WERI-Rb-1 (cell line): ENCODE measurements around the gene FTO.

Source experiments
- DNase-seq: peaks from one replicate; pipeline ENCODE4 v3.0.0-alpha.2; 2020
- H3K27ac ChIP-seq: fragments of 250-450 bp; sonication (Bioruptor Pico); 2 replicates; pipeline ENCODE4 v1.5.1; 2020; ENCODE audit warnings: mild to moderate bottlenecking, moderate library complexity
- H3K27me3 ChIP-seq: fragments of 250-450 bp; sonication (Bioruptor Pico); 2 replicates; pipeline ENCODE4 v1.5.1; 2021; ENCODE audit warnings: mild to moderate bottlenecking, low read depth, moderate library complexity; ENCODE audit not compliant: insufficient read depth, severe bottlenecking
- H3K36me3 ChIP-seq: fragments of 250-450 bp; sonication (Bioruptor Pico); 2 replicates; pipeline ENCODE4 v1.5.1; 2020; ENCODE audit warnings: mild to moderate bottlenecking, moderate library complexity
- H3K4me3 ChIP-seq: 2 replicates; pipeline ENCODE4 v1.5.1; 2011; ENCODE audit warnings: low read depth, mild to moderate bottlenecking, control low read depth, low read length
- H3K9me3 ChIP-seq: fragments of 250-450 bp; sonication (Bioruptor Pico); 2 replicates; pipeline ENCODE4 v1.5.1; 2021; ENCODE audit warnings: mild to moderate bottlenecking, moderate library complexity; ENCODE audit not compliant: severe bottlenecking
- CTCF ChIP-seq: IDR thresholded peaks from 2 replicates; pipeline ENCODE4 v1.5.1; 2011; ENCODE audit warnings: low read depth, mild to moderate bottlenecking, control low read depth, inconsistent platforms, low read length

Gene FTO

GRCh38 chr16:53711390-53711789 is 7.4 kb downstream of the FTO start:
- Histone ChIP-seq H3K36me3 (no peaks in the 10 kb centered on the region), H3K27me3 (no peaks in the 10 kb centered on the region), H3K27ac (no peak overlapping the region), H3K4me3 (no peak overlapping the region), H3K9me3 (no peaks in the 10 kb centered on the region)
- no peak for DNase-seq
- no peak for TF ChIP-seq CTCF

- no peak for DNase-seq
- TF ChIP-seq CTCF: no peak
- H3K4me3 ChIP-seq: no peak overlapping the region
- no peaks in the 10 kb centered on the region for H3K36me3 ChIP-seq
- no peaks in the 10 kb centered on the region for H3K27me3 ChIP-seq
- no peaks in the 10 kb centered on the region for H3K9me3 ChIP-seq
- no peak overlapping the region for H3K27ac ChIP-seq
Observed at GRCh38 chr16:53712065-53712464, 8.1 kb downstream of the FTO start.

GRCh38 chr16:53713403-53714204 is 9.6 kb downstream of the FTO start:
- Histone ChIP-seq H3K4me3 (no peak overlapping the region), H3K9me3 (no peaks in the 10 kb centered on the region), H3K27me3 (no peaks in the 10 kb centered on the region), H3K36me3 (no peaks in the 10 kb centered on the region), H3K27ac (no peak overlapping the region)
- no peak for TF ChIP-seq CTCF
- no peak for DNase-seq

GRCh38 chr16:53714205-53715022 is 10.5 kb downstream of the FTO start:
- Histone ChIP-seq H3K27ac (no peak overlapping the region), H3K4me3 (no peak overlapping the region), H3K9me3 (no peaks in the 10 kb centered on the region), H3K36me3 (no peaks in the 10 kb centered on the region), H3K27me3 (no peaks in the 10 kb centered on the region)
- no peak for DNase-seq
- TF ChIP-seq CTCF: no peak

- H3K27ac ChIP-seq: no peak overlapping the region
- no peak for TF ChIP-seq CTCF
- DNase-seq: no peak
Observed at GRCh38 chr16:53715023-53715384, 11.0 kb downstream of the FTO start.

More at GRCh38 chr16:53715023-53715384, 11.0 kb downstream of the FTO start:
- no peaks in the 10 kb centered on the region for H3K27me3 ChIP-seq
- H3K9me3 ChIP-seq: no peaks in the 10 kb centered on the region
- H3K4me3 ChIP-seq: no peak overlapping the region
- no peaks in the 10 kb centered on the region for H3K36me3 ChIP-seq
